HG03045 (cell line): ENCODE data around the gene C17orf107.
A peak's percentile ranks its signal among the peaks of the same experiment; 100 is the strongest.

Experiments used
- ATAC-seq: cut with Tn5 transposase; IDR thresholded peaks from one replicate; pipeline ENCODE4 v1.9.1; 2021; ENCODE audit warnings: mild to moderate bottlenecking, moderate library complexity; ENCODE audit not compliant: unreplicated experiment

C17orf107 gene

DNA sequence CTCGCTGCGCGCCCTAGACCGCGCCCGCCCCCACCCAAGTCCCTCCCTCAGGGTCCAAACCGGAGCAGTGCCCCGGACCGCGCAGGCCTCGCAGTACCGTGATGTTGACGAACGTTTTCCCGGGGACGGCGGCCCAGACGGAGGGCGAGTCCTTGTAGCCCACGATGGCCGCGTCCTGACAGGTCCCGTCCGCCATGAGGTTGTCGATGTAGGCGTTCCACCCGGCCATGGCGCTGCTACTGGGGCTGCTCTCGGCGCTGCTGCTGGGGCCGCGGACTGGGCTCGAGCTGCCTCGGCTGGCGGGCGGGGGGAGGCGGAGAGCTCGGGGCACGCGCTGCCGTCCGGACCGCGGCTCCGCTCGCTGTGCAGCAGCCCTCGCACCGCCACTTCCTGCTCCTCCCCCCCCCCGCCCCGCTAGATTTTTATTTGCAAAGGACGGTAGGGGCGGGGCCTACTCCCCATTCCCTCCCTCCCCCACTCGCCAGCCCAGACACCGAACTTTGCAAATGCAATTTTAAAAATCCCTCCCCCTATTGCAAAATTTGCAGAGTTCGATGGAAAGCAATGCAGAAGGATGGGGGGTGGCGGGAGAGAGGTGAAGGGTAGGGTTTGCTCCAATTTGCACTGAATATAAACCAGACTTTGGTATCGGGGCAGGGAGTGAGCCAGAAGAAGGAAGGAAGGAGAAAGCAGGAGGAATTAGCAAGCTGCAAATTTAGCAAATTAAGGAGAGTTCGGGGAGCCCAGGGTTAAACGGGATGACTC lies 49.0 kb downstream of the C17orf107 start, which contains the start of gene PFN1:
TSS of gene PFN1 (minus strand) at position 365 of the 765 bp plus-strand sequence. CDS start at position 229, 136 bp downstream.
- peak; percentile 20 for ATAC-seq

DNA sequence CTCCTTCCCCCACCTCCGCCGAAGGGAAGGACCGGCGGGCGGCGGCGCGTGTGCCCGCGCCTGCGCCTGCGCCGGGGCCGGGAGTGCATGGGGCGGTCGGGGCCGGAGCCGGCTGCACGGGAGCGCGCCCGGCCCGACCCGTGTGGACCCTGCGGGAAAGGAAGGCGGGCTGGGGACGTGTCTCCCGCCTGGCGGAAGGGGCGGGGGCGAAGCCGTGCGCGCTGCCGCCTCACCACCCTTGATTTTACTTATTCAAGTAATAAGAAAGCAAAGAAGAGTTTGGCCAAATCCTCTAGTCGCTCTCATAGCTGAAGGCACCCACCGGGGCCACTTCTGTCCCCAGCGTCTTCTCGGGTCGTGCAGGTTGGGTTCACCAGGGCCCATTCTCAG lies 49.6 kb downstream of the C17orf107 start:
- ATAC-seq: peak; percentile 35

DNA sequence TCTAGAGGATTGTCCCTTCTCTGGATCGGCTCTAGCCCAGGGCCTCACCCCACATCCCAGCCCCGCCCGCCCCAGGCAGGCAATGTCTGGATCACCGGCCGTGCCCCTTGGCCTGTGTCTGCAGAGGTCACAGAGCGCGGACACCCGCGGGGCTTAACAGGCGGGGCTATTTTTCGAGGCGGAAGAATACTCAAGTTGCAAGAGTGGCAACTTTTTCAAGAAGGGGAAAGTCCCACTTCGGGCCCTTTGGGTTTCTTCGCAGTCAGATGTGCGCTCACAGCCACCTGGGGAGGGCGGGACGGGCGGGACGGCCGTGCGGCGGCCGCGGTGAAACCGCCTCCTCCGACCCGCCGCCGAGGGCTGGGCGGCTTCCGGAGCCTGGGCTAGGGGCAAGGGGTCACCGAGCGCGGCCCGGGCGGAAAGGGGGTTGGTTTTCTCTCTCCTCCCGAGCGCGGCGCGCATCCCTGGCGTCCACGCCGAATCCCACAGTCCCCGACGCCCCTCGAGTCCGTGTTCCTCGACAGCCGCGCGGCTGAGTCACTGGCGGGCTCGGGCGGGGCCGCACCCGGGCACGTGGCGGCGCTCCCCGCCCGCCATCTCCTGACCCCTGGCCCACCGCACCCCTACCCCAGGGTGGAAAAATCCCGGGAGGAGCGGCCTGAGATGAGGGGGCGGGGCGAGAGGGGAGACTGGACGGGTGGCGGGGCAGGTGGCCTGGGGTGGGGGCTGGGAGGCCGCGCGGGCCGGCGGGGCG lies 50.2 kb downstream of the C17orf107 start:
- ATAC-seq: peak; percentile 32

DNA sequence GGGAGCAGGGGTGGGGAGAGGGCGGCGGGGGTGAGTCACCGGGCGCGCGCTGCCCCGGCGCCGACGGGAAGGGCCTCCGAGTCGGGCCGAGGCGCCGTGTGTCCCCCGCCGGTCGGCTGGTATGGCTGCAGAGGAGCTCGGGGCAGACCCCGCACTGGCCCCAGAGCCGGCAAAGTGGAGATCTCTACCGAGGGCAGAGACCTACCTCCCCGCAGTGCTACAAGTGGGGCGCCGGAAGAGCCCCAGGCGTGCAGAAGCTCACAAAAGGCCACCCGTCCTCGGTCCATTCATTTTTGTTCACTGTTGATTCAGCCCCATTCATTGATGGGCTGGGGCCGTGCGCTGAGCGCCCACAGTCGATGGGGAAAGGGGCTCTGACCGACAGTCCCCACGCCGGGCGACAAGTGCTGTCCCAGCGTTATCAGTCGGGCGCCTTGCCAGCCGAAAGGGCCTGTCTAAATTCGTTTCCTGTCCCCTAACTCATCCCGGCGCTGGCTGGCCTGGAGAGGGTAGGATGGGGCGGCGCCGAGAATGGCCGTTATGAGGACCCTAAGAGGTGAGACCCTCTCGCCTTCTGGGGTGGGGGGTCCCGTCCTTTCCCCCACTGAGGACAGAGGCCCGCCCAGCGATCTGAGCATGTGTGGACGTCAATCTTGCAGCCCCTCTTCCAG lies 50.9 kb downstream of the C17orf107 start:
- peak; percentile 5 for ATAC-seq

DNA sequence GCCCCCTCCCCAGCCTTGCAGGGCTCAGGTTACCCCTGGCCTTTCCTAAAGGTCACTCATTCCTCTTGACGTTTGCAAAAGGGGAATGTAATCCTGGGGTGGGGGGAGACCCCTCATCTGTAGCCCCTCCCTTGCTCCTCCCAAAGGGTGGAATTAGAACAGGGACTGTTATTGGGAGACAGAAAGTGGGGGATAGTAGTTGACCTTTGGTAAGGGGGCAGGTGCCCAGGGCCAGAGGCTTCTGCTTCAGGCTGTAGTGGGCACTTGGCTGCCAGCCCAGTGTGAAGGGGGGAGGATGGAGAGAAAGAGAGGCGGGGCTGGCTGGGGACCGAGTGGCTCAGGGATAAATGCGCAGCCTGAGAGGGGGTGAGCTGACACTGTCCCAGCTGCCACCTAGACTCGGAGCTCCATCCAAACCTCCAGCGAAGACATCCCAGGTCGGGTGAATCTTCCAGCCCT lies 51.4 kb downstream of the C17orf107 start, which contains the start of gene ENO3:
TSS of gene ENO3 (plus strand) at position 374 of the 459 bp plus-strand sequence. CDS start 711 bp downstream, outside the sequence.
- no peak for ATAC-seq

DNA sequence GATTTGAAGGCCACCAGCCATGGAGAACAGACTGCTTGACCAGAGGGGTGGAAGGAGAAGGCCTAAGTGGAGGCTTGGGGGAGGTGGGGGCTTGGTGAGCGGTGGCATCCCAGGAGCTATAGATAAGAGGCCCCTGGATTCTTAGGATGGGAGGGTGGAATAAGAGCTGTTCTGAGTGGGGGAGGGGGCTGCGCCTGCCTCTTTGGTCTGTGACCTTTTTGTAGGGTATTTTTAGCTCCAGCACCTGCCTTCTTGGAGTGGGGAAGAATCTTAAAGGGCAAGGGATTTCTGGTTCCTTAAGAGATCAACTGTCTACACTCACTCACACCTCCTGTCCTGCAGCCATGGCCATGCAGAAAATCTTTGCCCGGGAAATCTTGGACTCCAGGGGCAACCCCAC lies 52.1 kb downstream of the C17orf107 start:
- no peak for ATAC-seq
